GM21515 (cell line): ENCODE measurements around the gene PVRIG.
"Not testable (repeated sequence)": the region's sequence is repeated elsewhere in the genome, so short reads cannot be mapped to it uniquely, and the experiment has no call there.

Experiments
- ATAC-seq: cut with Tn5 transposase; IDR thresholded peaks from one replicate; pipeline ENCODE4 v1.9.1; 2021; ENCODE audit not compliant: unreplicated experiment

Gene PVRIG

GRCh38 chr7:100219801-100220585 lies at the start of gene PVRIG:
PVRIG (plus strand) TSS chr7:100219949; CDS start chr7:100219971, 22 bp downstream.
- not testable (repeated sequence) for ATAC-seq

- ATAC-seq, result no peak
These were observed 49.5 kb upstream of the PVRIG start for GRCh38 chr7:100170101-100170897.

DNA sequence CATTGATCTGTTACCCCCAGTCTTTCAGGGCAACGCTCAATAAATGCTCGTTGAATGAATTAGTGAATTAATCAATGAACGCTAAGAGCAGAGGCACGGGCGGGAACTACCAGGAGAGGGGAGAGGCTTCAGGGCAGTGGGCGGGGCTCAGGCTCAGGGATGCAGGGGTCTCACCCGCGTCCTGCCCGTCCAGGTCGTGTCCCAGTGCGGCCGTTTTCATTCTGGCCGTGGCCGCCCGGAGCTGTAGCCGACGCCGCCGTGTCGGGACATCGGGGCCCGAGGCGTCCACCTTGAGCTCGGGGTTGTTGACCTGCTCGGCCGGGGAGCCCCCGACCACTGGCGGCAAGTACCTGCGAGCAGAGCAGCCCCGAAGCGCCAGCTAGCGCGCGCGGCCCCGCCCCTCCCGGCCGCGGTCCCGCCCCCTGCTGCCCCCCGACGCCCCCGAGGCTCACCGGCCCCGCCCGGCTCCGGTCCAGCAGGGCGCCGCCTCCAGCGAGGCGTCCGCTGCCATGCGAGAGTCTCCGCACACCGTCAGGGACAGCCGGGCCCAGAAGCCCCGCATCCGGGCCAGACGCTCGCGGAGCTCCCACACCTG lies 48.6 kb upstream of the PVRIG start:
- no peak for ATAC-seq

DNA sequence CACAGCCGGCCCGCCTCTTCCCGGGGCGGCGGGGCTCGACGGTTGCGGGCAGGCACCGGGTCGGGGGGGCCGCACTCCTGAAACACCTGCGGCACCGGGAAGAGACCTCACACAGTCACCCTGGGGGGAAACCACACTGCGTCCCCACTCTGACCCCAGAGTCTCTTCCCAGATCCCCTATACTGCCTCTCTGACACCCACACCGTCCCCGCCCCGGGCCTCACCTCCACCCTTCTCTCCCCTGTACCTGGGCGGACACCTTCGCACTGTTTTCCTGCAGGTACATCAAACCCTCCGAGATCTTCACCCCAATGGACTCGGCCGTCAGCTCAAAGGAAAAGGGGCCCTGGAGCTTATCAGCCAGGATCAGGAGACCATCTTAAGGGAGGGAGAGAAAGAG lies 47.9 kb upstream of the PVRIG start:
- ATAC-seq, result no peak

DNA sequence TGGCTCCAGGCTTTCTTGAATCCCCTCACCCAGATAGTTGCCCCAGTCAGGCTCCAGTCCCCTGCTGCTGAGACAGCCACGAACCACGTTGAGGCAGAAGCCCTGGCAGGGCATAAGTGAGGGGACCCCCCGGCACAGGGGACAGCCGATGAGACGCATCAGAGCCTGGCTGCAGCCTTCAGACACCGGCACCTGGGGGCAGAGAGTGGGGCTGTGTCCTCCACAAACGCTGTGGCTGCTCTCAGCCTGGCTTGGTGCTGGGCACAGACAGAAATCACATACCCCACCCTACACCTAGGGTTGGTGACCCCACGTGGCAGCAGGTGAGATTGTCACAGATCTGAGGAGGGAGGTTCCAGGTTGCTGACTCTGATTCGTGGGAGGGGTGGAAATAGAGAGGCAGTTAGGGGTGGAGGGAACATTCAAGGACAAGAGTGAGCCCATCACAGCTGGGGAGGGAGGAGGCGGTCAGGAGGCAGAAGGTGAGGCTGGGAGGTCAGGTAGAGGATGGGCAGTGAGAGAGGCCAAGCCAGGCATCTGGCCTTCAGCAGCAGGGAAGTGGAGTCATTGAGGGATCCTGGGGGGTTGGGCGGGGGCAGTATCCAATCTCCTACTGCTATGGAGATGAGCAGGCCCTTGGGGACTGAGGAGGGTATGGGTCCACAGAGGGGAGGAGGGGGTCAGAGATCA lies 45.8 kb upstream of the PVRIG start:
- ATAC-seq, result no peak

GRCh38 chr7:100174582-100174981 lies 45.2 kb upstream of the PVRIG start:
- no peak for ATAC-seq

DNA sequence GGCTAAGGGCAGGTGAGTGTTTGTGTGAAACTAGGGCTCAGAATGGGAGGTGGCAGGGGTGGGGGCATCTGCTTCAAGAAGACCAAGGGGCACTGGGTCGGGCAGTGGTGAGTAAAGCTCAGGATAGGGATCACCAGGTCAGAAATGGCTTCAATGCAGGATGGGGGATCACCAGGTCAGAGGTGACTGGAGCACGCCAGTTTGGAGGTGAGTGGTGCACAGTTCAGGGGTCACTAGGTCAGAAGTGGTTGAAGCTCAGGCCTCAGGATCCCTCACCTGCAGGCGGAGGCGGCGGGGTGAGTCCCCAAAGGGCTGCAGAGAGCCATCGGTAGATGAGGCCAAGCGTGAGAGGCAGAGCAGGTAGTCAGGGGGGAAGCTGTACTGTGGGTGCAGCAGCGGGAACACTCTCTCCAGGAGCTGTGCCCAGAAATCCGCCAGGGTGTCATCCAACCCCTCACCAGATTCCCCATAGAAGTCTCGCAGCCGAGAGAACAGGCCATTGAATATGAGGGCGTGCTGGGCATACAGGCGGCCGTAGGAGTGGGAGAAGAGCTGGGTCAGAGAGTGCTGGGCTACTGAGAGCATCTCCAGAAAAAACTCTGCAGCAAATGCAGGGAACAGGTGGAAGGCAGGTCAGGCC lies 44.3 kb upstream of the PVRIG start:
- ATAC-seq, result no peak

- no peak for ATAC-seq
These were observed 43.4 kb upstream of the PVRIG start for GRCh38 chr7:100176096-100177044.

- peak; percentile 78 for ATAC-seq
These were observed 42.4 kb upstream of the PVRIG start, which contains the start of the genes GPC2 and STAG3 for GRCh38 chr7:100177045-100178001. GPC2 (minus strand) TSS chr7:100177381; CDS start chr7:100177199, 182 bp downstream. STAG3 (plus strand) TSS chr7:100177918; CDS start chr7:100180557, 2,639 bp downstream.

GRCh38 chr7:100180084-100180483 lies 39.7 kb upstream of the PVRIG start:
- ATAC-seq, result not testable (repeated sequence)

DNA sequence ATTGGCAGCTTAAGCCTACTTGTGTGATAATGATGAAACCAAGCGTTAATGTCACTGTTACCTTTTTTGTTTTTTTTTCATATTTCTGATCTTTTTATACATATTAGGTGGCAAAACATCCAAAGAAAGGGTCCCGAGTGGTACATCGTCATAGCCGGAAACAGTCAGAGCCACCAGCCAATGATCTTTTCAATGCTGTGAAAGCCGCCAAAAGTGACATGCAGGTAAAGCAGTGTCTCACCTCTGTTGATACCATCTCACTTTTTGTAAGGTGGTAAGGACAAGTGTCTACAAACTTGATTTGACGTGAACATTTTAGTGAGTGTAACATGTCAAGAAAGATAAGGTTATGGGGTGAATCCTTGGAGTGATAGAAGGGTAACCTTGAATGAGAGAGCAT lies 37.1 kb upstream of the PVRIG start:
- not testable (repeated sequence) for ATAC-seq

DNA sequence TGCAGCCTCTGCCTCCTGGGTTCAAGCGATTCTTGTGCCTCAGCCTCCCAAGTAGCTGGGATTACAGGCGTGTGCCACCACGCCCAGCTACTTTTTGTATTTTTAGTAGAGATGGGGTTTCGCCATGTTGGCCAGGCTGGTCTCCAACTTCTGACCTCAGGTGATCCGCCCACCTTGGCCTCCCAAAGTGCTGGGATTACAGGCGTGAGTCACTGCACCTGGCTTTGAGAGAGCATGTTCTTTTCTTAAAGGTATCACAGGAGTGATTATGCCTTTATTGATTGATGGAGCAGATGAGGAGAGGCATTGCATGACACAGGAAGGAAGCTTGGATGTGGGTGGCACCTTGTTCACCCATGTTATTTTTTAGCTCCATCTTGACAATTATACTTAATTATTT lies 36.7 kb upstream of the PVRIG start:
- not testable (repeated sequence) for ATAC-seq

DNA sequence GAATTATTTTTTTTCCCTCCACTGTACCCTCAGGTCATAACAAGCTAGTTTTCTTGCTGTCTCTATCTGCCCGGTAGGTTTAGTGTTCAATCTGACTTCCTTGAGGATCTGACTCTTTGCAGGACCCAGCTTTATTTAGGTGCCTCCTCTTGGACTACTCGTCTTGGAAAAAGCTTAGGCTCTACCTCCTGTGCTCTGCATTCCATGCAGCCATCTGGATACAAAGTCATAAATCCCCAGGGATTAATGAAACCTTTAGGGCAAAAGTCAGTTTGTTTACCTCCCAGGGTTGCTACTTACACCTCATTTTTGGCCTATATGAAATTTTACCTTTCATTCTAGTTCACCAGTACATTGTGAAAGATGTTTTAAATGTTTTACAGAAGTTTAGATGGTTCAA lies 34.0 kb upstream of the PVRIG start:
- no peak for ATAC-seq

GRCh38 chr7:100189061-100189460 lies 30.7 kb upstream of the PVRIG start:
- ATAC-seq, result no peak

DNA sequence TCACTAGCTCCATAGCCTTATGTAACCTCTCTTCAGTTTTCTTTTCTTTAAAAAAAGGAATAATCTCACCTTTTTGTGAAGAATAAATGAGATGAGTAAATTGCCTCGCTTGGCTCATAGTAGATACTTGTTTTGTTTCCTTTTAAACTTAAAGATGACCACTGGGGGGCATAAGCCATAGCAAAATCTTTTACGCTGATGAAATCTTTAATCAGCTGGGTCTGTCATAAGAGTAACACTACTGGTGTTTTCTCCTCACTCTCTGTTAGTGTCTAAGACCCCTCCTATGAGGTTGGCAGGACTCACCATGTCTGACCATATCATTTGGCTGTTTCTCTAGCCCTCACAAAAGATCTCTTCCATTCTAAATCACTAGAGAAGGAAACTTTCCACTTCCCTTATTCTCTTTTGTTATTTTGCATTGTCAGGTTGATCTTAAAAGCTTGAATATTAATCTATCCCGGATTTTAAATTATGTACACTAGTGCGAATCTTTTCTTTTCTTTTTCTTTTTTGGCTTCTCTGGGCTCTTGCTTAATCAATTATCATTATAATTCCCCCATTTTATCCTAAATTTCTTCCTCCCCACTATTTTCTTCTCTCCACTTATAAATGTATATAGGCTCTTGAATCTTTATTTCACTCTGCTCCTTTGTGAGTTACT lies 29.6 kb upstream of the PVRIG start:
- ATAC-seq, result no peak

GRCh38 chr7:100191775-100192174 lies 28.0 kb upstream of the PVRIG start:
- ATAC-seq, result no peak

DNA sequence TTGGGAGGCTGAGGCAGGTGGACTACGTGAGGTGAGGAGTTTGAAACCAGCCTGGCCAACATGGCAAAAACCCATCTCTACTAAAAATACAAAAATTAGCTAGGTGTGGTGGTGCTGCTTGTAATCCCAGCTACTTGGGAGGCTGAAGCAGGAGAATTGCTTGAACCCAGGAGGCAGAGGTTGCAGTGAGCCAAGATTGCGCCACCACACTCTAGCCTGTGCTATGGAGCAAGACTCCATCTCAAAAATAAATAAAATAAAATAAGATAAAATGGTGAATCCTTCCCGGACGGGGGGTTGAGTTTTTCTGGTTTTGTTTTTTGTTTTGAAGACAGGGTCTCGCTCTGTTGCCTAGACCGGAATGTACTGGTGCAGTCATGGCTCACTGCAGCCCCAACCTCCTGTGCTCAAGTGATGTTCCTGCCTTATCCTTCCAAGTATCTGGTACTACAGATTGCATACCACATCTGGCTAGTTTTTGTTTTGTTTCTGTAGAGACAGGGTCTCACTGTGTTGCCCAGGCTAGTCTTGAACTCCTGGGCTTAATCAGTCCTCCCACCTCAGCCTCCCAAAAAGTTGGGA lies 27.4 kb upstream of the PVRIG start:
- not testable (repeated sequence) for ATAC-seq
